Colonic mucosa (tissue), 4 donors: ENCODE data around the gene DQX1. TPM values are rescaled to one million over a fixed set of nuclear protein-coding genes. Genes with fewer than 3 reads are reported as not detected.

Experiments
- DNase-seq: peaks from one replicate; pipeline ENCODE4 v3.0.0-alpha.2; 2020
- H3K27ac ChIP-seq: fragments of 200-600 bp; one replicate; pipeline ENCODE4 v1.8.0; 2021
- H3K27me3 ChIP-seq: fragments of 200-600 bp; one replicate; pipeline ENCODE4 v1.8.0; 2021
- H3K36me3 ChIP-seq: fragments of 200-600 bp; one replicate; pipeline ENCODE4 v1.8.0; 2021
- H3K4me1 ChIP-seq: fragments of 200-600 bp; one replicate; pipeline ENCODE4 v1.8.0; 2021; ENCODE audit warnings: mild to moderate bottlenecking
- H3K4me3 ChIP-seq: fragments of 200-600 bp; one replicate; pipeline ENCODE4 v1.8.0; 2021
- H3K9ac ChIP-seq, 2 donors: one replicate each; pipeline ENCODE4 v1.7.0; 2013; ENCODE audit warnings: control low read depth in 2 of 2, low read depth in 2 of 2, low read length in 2 of 2
- H3K9me3 ChIP-seq: fragments of 200-600 bp; one replicate; pipeline ENCODE4 v1.8.0; 2021
- CTCF ChIP-seq: fragments of 200-600 bp; IDR thresholded peaks from one replicate; pipeline ENCODE4 v1.8.0; 2022; ENCODE audit warnings: antibody characterized with exemption, mild to moderate bottlenecking
- intact Hi-C: fragments of 100-400 bp; cut with DNase I; formaldehyde crosslinking; loops from one replicate; pipeline ENCODE4 v1.14.1; 2022
- total RNA-seq, 2 donors: library from RNA; stranded (reverse); fragmentation: NEBNext Ultra II Directional in 1 of 2; extraction: Animal tissue kit (Norgen Biotek cat#: 25700) in 1 of 2; gene quantifications; one replicate each; pipeline ENCODE4 v1.2.1, GENCODE V29; 2021
- donor health status: healthy.
- donor health status: DM: no; HTN: no; CAD: no.
- donor health status: DM: no; HTN: no; CAD: no.

The DQX1 gene
- total RNA-seq, 2 donors from 2014 or later = 34.2 to 36.8 TPM

DNA sequence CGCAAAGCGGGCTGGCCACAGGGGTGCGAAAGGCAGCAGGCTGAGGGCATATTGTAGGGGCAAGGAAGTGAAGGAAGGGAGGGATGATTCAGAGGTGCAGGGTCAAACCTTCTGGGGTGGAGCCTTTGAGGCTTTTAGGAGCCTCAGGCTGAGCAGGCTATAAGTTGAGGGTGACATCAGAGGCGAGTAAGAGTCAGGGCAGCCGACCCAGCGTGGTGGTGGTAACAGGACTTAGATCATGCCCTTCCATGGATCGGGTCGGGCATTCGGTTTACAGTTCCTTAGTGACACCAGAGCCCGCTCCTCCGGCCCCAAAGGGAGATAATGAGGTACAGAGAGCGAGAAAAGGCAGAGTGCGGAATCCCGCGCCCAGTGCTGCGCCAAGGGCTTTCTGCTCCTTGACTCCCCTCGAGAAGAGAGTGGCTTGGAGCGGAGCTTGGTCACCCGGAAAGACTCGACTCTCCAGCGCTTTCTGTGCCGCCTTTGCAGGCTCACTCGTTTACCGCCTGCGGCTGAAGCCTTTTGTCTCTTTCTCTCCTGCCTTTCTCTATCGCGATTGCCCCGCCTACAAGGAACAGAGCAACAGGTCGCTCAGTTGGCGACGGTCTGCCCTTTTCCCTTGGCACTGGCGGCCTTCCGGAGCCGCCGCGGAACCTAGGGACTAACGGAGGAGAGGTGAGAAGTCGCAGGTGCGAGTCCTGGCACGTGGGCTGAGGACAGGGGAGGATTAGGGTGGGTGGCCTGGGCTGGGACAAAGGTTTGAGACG, 27.3 kb downstream of the DQX1 start:
- no peak for TF ChIP-seq CTCF
- H3K9me3 ChIP-seq = no peaks in the 10 kb centered on the region
- peak; percentile 63 for DNase-seq
- H3K27me3 ChIP-seq = peaks cover 17% of the 10 kb centered on the region
- intact Hi-C loops = no loop called here
- no peaks in the 10 kb centered on the region for H3K36me3 ChIP-seq
- H3K4me3 ChIP-seq = peak overlapping the region; percentile 47
- peak overlapping the region; percentile 32 for H3K27ac ChIP-seq
- H3K4me1 ChIP-seq = peaks cover 15% of the 10 kb centered on the region
- peak overlapping the region in 1 of 2 donors; percentile 46 for H3K9ac ChIP-seq

DNA sequence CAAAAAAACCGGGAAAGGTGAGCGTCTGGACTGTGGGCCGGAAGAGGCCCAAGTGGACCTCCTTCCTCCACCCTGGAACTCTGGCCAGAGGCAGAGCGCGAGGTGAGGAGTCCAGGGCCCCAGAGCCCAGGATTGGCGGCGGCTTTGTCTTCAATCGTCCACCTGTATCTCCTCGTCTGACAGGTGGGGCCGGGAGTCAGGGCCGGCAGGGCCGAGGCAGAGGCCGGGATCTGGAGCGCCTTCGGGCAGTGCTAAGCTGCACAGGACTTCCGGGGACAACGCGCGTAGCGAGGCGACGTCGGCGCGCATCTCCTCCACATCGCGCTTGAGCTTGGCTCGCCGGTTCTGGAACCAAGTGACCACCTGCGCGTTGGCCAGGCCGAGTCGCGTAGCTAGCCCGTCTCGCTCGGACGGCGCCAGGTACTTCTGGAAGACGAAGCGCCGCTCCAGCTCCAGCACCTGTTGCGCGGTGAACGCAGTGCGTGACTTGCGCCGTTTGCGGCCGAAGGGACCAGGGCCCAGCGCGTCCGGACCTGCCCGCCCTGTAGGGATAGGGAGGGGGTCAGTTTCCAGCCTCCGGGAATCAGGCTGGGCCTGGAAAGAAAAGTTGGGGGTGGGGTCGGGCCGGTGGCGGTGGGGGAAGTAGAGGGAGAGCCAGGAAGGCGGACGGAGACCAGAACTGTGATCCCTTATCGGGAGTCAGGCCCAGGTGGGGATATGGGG, 28.1 kb downstream of the DQX1 start:
- Histone ChIP-seq H3K4me3 (peak overlapping the region; percentile 47), H3K9me3 (no peaks in the 10 kb centered on the region), H3K27me3 (peaks cover 17% of the 10 kb centered on the region), H3K9ac (peak overlapping the region in 1 of 2 donors; percentile 46), H3K36me3 (no peaks in the 10 kb centered on the region), H3K4me1 (peaks cover 15% of the 10 kb centered on the region), H3K27ac (peak overlapping the region; percentile 32)
- peak; percentile 67 for DNase-seq
- intact Hi-C loops = no loop called here
- TF ChIP-seq CTCF = no peak

DNA sequence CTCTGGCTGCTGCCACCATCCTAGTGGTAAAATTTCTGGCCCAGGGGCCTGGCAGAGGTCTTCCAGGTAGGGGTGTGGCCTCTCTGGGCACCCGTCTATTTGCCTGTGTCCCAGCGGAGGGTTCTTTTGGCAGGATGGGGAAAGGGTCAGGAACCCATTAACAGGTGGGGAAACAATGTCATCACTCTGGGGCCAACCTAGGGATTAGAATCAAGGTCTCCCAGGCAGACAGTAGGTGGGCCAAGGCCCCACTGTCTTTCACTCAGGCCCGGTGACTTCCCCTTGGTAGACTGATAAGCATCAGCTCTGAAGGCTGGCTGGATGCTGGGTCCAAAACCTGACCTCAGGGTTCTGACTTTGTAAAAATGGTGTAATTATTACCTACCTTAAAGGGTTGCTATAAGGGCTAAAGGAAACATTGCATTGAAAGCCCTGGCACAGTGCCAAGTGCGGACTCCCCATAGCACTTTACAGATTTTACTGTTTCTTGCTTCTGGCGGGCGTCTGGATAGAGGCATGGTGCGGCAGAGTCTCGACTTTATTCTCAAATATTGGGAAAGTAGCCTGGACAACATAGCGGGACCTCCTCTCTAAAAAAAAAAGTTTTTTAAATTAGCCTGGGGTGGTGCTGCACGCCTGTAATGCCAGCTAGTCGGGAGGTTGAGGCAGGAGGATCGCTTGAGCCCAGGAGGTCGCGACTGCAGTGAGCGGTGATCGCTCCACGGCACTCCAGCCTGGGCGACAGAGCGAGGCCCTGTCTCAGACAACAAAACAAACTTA, 28.8 kb downstream of the DQX1 start:
- Histone ChIP-seq H3K9me3 (no peaks in the 10 kb centered on the region), H3K27me3 (peaks cover 17% of the 10 kb centered on the region), H3K36me3 (no peaks in the 10 kb centered on the region), H3K4me1 (peaks cover 15% of the 10 kb centered on the region), H3K27ac (no peak overlapping the region), H3K9ac (no peak overlapping the region), H3K4me3 (peak overlapping the region; percentile 47)
- no peak for TF ChIP-seq CTCF
- no peak for DNase-seq
- intact Hi-C loops = no loop called here

GRCh38 chr2:74495440-74495839, 30.6 kb downstream of the DQX1 start:
- no peak for DNase-seq
- Histone ChIP-seq H3K9ac (no peak overlapping the region), H3K9me3 (no peaks in the 10 kb centered on the region), H3K4me1 (peaks cover 15% of the 10 kb centered on the region), H3K36me3 (no peaks in the 10 kb centered on the region), H3K27ac (no peak overlapping the region), H3K4me3 (no peak overlapping the region), H3K27me3 (peaks cover 17% of the 10 kb centered on the region)
- intact Hi-C loops = no loop called here
- TF ChIP-seq CTCF = no peak

DNA sequence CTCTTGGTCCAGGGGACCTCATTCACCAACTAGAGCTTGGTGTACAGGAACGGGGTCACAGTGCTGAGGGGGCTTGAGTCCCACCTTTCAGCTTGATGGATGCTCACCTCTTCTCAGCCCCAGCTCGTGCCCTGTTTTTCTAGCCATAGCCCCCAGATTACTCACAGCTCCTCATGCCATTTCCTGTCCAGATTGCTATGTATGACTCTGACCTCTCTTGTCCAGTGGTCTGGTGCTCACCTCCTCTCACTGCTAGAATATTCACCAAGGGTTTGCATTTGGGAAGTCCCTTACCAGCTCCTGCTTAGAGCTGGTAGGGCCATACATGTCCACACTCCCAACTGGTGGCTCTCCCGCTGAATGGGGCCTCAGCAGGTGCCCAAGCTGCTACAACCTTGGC, 32.5 kb downstream of the DQX1 start:
- no peak for DNase-seq
- H3K27me3 ChIP-seq = peaks cover under 1% of the 10 kb centered on the region
- no peak for TF ChIP-seq CTCF
- H3K9me3 ChIP-seq = no peaks in the 10 kb centered on the region
- intact Hi-C loops = no loop called here
- H3K9ac ChIP-seq = no peak overlapping the region
- peaks cover 5% of the 10 kb centered on the region for H3K4me1 ChIP-seq
- H3K4me3 ChIP-seq = no peak overlapping the region
- no peak overlapping the region for H3K27ac ChIP-seq
- H3K36me3 ChIP-seq = no peaks in the 10 kb centered on the region
